Measurements from ENCODE around the gene XRCC1. TPM values are rescaled to one million over a fixed set of nuclear protein-coding genes. Genes with fewer than 3 reads are reported as not detected.

Gene XRCC1
- total and polyA plus RNA-seq, 10 of the 15 experiments (the other 5 are each of a cell fraction or from before 2014, with no cell fraction given), result 2.0 to 51.1 (median 33.7) TPM

- Histone ChIP-seq H3K36me3 (ENCODE audit: control insufficient read depth in 2 of 2, insufficient read depth in 2 of 2, low read length in 1 of 2) (peaks cover 0 to 3% of the 10 kb centered on the region in 2 experiments; a peak in 1 of 4 replicates), H3K4me3 (peak overlapping the region; percentile 95), H3K27ac (ENCODE audit: control insufficient read depth, insufficient read depth) (peak overlapping the region; percentile 78), H4K20me1 (ENCODE audit: control insufficient read depth, insufficient read depth) (no peaks in the 10 kb centered on the region), H3K9ac (ENCODE audit: control insufficient read depth, insufficient read depth, low read length) (peak overlapping the region; percentile 87), H3K27me3 (replicated peaks in 1 of 2; ENCODE audit: control insufficient read depth in 2 of 2, insufficient read depth in 2 of 2, low read length in 1 of 2) (no peaks in the 10 kb centered on the region), H2AFZ (ENCODE audit: control insufficient read depth, low read depth, low read length) (peak overlapping the region; percentile 73; the same call in 1 of the 2 replicates), H3K4me1 (ENCODE audit: control insufficient read depth, insufficient read depth, low read length) (peaks cover 5% of the 10 kb centered on the region), H3K79me2 (ENCODE audit: control insufficient read depth, insufficient read depth, low read length) (peaks cover 9% of the 10 kb centered on the region), H3K4me2 (ENCODE audit: control insufficient read depth, insufficient read depth) (peak overlapping the region; percentile 81), H3K9me3 (replicated peaks; ENCODE audit: control insufficient read depth, insufficient read depth, low read length) (no peaks in the 10 kb centered on the region)
- ATAC-seq (peak; percentile 4; the same call in 2 of the 3 replicates), DNase-seq (ENCODE audit: low read depth, low spot score) (no peak), FAIRE-seq (peak; percentile 41)
- TSS peak; percentile 68 for BruUV-seq (replicated peaks)
- peak; percentile 9; the same call in 1 of the 2 replicates for TF ChIP-seq MLLT1 (IDR thresholded peaks at IDR 0.05)
- TF ChIP-seq MXI1 (IDR thresholded peaks at IDR 0.05; ENCODE audit: low read depth, low read length), result no peak
- TF ChIP-seq EP300 (IDR thresholded peaks at IDR 0.05; ENCODE audit: borderline replicate concordance in 1 of 2, control insufficient read depth in 1 of 2, low read depth in 2 of 2, low read length in 2 of 2), result no peak
- peak; percentile 67 for TF ChIP-seq YY1 (IDR thresholded peaks at IDR 0.05; ENCODE audit: low read depth, low read length)
- TF ChIP-seq PAX8 (IDR thresholded peaks at IDR 0.05), result no peak
- TF ChIP-seq ELK1 (IDR thresholded peaks at IDR 0.05; ENCODE audit: low read depth, low read length), result no peak
- TF ChIP-seq EZH2 (IDR thresholded peaks at IDR 0.05; ENCODE audit: borderline replicate concordance, control insufficient read depth, low read depth, low read length), result no peak
- TF ChIP-seq NFYB (IDR thresholded peaks at IDR 0.05; ENCODE audit: insufficient read depth, low read depth, low read length), result no peak
- no peak for TF ChIP-seq PKNOX1 (IDR thresholded peaks at IDR 0.05)
- no peak for TF ChIP-seq ZBTB33 (IDR thresholded peaks at IDR 0.05)
- in situ Hi-C loops (cut with MboI), result no loop called here
- ChIA-PET RAD21 (ENCODE audit: unreplicated experiment) (interaction anchor here (1.1 to 2.4 kb wide), 4 partner anchors 9 to 43 kb away, joined by 3 to 33 read pairs (median 4); partner anchors contain the start of genes IRGQ and ZNF576), SMC1A (ENCODE audit: uncharacterized antibody, unreplicated experiment) (interaction anchor here (0.7 to 3.1 kb wide), 10 partner anchors 11 to 91 kb away, joined by 3 to 25 read pairs (median 4); partner anchors contain the start of genes IRGQ, ZNF575 and ZNF576), CTCF (interaction anchor here (0.7 to 9.0 kb wide), 11 partner anchors 9 to 127 kb away, joined by 3 to 99 read pairs (median 4); partner anchors contain the start of genes IRGQ, ZNF575 and ZNF576), POLR2A (interaction anchor here (0.6 to 2.6 kb wide), 6 partner anchors 9 to 49 kb away, joined by 3 to 22 read pairs (median 6); partner anchors contain the start of genes IRGQ, ZNF575 and ZNF576)
- 29% methylated on average over 9 of the region's 12 CpGs for WGBS (ENCODE audit: insufficient coverage, insufficient replicate concordance, low lambda C conversion rate, missing lambda C conversion rate)
- intact Hi-C loops (cut with micrococcal nuclease; ENCODE audit: unreplicated experiment), result loop anchor here (1.0 kb wide), 2 partner anchors 22 to 45 kb away; partner anchors contain the start of genes IRGQ, ZNF428 and ZNF576
Measured at GRCh38 chr19:43574424-43575155, 737 bp downstream of the XRCC1 start.

Data from GM12878 (cell line).